GM12864 (cell line): ENCODE measurements around the gene OR10G8.
"Not testable (repeated sequence)": the region's sequence is repeated elsewhere in the genome, so short reads cannot be mapped to it uniquely, and the experiment has no call there.

ENCODE experiments used
- DNase-seq: peaks from one replicate; pipeline ENCODE4 v3.0.0-alpha.2; 2011; ENCODE audit warnings: low read depth
- H3K4me3 ChIP-seq: 2 replicates; pipeline ENCODE4 v1.5.1; 2011; ENCODE audit warnings: mild to moderate bottlenecking, low read depth, low read length, control low read depth
- CTCF ChIP-seq: IDR thresholded peaks from 2 replicates; pipeline ENCODE4 v1.5.1; 2011; ENCODE audit warnings: low read depth, mild to moderate bottlenecking, moderate library complexity, low read length, control low read depth, inconsistent platforms; ENCODE audit errors: missing control alignments

The OR10G8 gene

GRCh38 chr11:124026498-124026897, at the start of gene OR10G8:
Gene OR10G8, plus strand, starts transcription at chr11:124026798. Its CDS starts 2,825 bp downstream, at chr11:124029623.
- no peak within 1 kb of the TSS for H3K4me3 ChIP-seq
- DNase-seq: no peak
- no peak for TF ChIP-seq CTCF

- no peak for TF ChIP-seq CTCF
- no peak within 1 kb of the TSS for H3K4me3 ChIP-seq
- no peak for DNase-seq
Measured at GRCh38 chr11:123977731-123978347, 48.8 kb upstream of the OR10G8 start, which contains the start of gene OR10S1. Gene OR10S1, minus strand, starts transcription at chr11:123977781. Its CDS starts 117 bp downstream, at chr11:123977664.

- no peak for DNase-seq
- no peak for TF ChIP-seq CTCF
- H3K4me3 ChIP-seq: no peak overlapping the region
Measured at GRCh38 chr11:123979311-123979710, 47.3 kb upstream of the OR10G8 start.

GRCh38 chr11:123995119-123995518, 31.5 kb upstream of the OR10G8 start, which contains the start of gene OR10G6:
Gene OR10G6, minus strand, starts transcription at chr11:123995161. Its CDS starts 0 bp downstream, at chr11:123995161.
- no peak within 1 kb of the TSS for H3K4me3 ChIP-seq
- DNase-seq: no peak
- TF ChIP-seq CTCF: no peak

GRCh38 chr11:124012697-124013096, 13.9 kb upstream of the OR10G8 start, which contains the start of gene OR10G4:
Gene OR10G4, plus strand, starts transcription at chr11:124012997. Its CDS starts 2,578 bp downstream, at chr11:124015575.
- TF ChIP-seq CTCF: no peak
- no peak within 1 kb of the TSS for H3K4me3 ChIP-seq
- no peak for DNase-seq

- not testable (repeated sequence) for DNase-seq, H3K4me3 ChIP-seq
Measured at GRCh38 chr11:124015837-124016236, 10.8 kb upstream of the OR10G8 start.

- DNase-seq: no peak
- H3K4me3 ChIP-seq: no peak overlapping the region
- no peak for TF ChIP-seq CTCF
Measured at GRCh38 chr11:124036666-124037065, 10.1 kb downstream of the OR10G8 start.
